Sigmoid colon (tissue), 3 donors: Measurements from ENCODE around the gene PLA2G15.

ENCODE experiments used
- CTCF ChIP-seq, 4 experiments: fragments of 450-650 bp in 3 of 4; fragments of 200-600 bp in 1 of 4; IDR thresholded peaks; one replicate each; pipeline ENCODE4 v1.5.1; 2016 to 2019; ENCODE audit warnings: antibody characterized with exemption in 4 of 4, mild to moderate bottlenecking in 3 of 4, moderate library complexity in 2 of 4
- POLR2A ChIP-seq, 2 donors: fragments of 450-650 bp; IDR thresholded peaks; one replicate each; pipeline ENCODE4 v1.6.1; 2016; ENCODE audit warnings: antibody characterized with exemption in 2 of 2, mild to moderate bottlenecking in 2 of 2, moderate library complexity in 2 of 2

GRCh38 chr16:68214726-68215125 is 30.4 kb upstream of the PLA2G15 start:
- TF ChIP-seq POLR2A (IDR thresholded peaks at IDR 0.05) = no peak
- TF ChIP-seq CTCF (IDR thresholded peaks at IDR 0.05) = no peak
